ENCODE measurements around the gene PIGZ.

DNA sequence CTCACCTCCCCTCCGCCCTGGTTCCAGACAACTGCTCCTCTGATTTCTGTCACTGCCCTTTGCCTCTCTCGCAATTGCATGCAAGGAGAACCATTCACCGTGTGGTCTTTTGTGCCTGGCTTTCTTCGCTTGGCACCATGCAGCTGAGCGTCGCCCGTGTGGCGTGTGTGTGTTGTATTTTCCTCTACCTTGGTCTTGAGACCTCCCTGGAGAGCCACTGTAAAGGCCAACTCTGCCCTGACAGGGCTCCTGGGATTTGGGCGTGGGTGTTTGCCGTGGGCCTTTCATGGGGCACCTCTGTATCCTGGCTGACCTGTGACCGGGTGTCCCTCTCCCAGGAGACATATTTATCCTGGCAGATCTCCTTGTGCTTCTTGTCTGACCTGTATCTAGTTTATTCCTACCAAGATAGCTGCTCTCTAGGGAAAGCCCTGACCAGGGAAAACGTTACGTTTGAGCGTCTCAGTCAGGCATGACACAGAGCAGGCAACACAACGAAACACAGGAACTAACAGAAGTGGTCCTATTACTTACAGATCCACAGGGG lies 2.0 kb upstream of the PIGZ start:
- no peak for TF ChIP-seq CTCF (IDR thresholded peaks at IDR 0.05; ENCODE audit: low read depth, low read length)
- no peak for TF ChIP-seq EZH2phosphoT487 (IDR thresholded peaks at IDR 0.05; ENCODE audit: low read depth)

All from OCI-LY3 (cell line).